NCI-H2227 (cell line): Measurements from ENCODE around the gene CPAMD8.
"Not testable (repeated sequence)": the region's sequence is repeated elsewhere in the genome, so short reads cannot be mapped to it uniquely, and the experiment has no call there.

Experiments
- DNase-seq: peaks from one replicate; lab custom pipeline; 2025; ENCODE audit not compliant: unreplicated experiment; lab: John Stamatoyannopoulos, UW

CPAMD8 gene

DNA sequence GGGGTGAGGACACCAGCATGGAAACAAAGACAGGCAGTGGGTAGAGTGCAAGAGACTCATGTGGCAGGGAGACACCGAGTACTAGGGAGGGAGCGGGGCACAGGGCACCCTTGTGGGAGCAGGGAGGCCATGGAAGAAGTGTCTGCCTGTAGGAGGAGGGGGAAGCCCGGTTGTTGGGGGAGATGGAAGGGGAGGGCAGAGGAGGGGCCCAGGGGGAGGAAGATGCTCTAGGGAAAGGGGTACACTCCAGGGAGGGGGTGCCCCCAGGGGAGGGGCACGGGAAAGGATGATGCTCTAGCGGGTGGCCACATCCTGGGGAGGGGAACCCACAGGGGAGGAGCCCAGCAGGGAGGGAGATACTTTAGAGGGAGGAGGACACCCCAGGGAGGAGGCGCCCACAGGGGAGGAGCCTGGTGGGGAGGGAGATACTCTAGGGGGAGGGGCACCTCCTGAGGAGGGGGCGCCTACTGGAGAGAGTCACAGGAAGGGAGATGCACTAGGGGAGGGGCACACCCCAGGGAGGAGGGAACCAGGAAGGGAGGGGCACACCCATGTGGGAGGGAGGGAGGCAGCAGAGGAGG lies 24.9 kb downstream of the CPAMD8 start:
- DNase-seq: no peak

DNA sequence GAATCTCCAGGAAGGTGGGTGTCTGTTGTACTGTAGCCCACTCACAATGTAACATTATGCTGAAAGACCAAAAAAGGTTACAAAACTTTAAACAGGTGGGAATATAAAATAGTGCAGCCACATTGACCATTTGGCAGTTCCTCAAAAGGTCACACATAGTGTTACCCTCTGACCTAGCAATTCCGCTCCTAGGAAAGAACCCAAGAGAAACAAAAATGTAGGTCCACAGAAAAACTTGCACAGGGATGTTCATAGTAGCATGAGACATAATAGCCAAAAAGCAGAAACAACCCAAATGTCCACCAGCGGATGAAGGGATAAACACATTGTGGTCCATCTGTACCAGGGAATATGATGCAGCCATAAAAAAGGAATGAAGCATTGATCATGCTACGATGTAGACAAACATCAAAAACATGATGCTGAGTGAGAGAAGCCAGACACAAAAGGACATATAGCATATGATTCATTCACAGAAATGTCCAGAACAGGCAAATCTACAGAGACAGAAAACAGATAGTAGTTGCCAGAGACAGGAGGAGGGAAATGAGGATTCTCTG lies 27.9 kb downstream of the CPAMD8 start:
- DNase-seq: no peak

DNA sequence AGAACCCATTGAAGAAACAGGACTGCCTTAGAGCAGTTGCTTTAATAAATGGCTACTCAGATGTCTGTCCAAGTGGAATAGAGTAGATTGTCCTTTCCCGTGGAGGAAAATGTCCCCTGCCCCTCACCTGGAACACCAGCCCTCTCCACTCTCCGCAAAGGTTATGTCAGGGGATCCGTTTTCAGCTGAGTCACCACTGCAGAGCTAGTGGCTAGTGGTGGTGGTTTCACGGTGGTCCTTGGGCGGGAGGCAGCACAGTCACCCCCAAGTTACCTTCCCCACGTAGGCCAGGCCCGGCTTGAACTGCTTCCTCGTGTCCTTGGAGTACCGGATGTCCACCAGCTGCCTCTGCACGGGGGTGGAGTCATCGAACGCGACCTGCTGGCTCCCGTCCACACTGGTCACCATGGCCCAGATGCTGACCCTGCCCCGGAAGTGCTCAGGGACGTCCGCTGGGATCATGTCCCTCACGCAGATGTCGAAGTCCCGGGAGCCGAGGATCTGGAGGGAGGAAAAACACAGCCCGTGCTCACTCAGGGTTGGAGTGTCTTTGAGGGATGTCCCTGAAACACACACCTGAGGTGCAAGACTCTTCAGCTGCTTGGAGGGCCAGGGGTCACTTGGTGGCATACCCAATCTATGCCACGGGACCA lies 29.6 kb downstream of the CPAMD8 start:
- not testable (repeated sequence) for DNase-seq

DNA sequence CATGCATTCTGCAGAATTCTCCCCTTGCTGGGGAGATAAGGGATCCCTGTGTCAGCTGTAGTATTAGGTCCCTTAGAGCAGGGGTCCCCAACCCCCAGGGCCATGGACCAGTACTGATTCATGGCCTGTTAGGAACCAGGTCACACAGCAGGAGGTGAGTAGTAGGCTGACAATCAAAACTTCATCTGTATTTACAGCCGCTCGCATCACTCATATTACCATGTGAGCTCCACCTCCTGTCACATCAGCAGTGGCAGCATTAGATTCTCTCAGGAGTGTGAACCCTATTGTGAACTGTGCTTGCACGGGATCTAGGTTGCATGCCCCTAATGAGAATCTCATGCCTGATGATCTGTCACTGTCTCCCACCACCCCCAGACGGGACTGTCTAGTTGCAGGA lies 37.9 kb downstream of the CPAMD8 start:
- no peak for DNase-seq

DNA sequence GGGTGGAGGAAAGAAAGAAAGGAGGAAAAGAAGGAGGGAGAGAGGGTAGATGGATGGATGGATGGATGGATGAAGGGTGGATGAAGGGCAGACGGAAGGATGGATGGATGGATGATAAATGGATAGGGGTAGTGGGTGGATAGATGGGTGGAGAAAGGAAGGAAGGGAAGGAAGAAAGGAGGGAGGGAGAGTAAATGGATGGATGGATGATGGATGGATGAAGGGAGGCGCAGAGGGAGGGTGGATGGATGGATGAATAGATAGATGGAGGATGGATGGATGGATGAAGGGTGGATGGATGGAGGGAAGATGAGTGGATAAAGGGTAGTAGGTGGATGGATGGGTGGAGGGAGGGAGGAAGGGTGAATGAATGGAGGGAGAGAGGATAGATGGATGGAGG lies 41.2 kb downstream of the CPAMD8 start:
- no peak for DNase-seq

DNA sequence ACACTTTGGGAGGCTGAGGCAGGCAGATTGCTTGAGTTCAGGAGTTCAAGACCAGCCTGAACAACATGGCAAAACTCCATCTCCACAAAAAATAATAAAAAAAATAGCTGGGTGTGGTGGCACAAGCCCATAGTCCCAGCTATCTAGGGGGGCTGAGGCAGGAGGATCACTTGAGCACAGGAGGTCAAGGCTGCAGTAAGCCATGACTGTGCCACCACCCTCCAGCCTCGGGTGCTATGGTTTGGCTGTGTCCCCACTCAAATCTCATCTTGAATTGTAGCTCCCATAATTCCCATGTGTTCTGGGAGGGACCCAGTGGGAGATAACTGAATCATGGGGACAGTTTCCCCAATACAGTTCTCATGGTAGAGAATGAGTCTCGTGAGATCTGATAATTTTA lies 44.0 kb downstream of the CPAMD8 start:
- not testable (repeated sequence) for DNase-seq

DNA sequence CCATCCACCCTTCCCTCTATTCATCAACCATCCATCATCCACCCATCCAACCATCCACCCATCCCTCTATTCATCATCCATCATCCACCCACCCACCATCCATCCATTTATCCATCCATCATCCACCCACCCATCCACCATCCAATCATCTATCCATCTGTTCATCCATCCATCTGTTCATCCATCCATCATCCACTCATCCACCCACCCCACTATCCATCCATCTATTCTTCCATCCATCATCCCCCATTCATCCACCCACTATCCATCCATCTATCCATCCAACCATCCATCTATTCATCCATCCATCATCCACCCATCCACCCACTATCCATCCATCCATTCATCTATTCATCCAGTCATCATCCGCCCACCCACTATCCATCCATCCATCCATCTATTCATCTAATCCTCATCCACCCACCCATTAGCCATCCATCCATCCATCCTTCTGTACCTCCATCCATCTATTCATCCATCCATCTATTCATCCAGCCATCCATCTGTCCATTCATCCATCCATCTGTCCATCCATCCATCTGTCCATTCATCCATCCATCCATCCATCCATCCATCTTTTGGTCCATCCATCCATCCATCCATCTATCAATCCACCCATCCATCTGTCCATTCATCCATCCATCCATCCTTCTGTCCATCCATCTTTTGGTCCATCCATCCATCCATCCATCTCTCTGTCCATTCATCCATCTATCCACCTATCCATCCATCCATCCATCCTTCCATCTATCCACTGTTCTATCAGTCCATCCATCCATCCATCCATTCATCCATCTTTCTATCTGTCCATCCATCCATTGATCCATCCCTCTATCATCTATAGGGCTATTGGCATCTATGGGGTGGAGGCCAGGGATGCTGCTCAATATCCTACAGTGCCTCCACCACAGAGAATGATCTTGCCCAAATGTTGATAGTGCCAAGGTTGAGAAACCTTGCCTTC lies 47.5 kb downstream of the CPAMD8 start:
- no peak for DNase-seq

DNA sequence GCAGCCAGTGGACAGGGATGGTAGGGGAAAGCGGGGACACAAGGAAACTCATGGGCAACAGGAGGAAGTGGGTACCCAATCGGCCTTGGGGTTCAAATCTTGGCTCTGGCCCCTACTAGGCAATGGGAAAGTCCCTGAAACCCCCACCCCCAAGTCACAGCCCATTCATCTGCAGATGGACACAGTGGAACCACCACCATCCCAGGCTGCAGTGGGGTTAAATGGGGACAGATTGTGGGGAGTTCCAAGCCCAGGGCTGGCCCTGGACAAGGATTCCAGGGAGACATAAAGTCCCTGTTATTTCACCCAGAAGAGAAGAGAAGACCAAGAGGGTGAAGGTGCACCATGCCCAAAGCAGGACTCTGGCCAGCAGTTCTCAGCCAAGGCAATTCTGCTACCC lies 48.5 kb downstream of the CPAMD8 start:
- no peak for DNase-seq

DNA sequence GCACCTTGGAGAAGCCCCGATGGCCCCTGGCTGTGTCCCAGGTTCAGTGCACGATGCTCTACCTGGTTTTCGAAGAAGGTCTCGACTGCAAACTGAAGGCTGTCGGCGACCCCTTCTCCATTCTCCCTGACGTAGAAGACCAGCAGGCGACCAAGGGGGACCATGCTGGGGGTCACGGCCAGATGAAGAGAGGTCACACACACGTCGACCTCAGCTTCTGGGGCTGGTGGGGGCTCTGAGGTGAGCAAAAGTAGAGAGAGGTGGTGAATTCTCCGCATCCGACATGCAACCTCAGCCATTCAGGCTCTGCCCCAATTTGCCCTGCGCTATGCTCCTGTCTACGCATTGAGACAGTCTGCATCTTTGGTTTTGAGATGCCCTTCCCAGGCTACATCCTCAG lies 49.3 kb downstream of the CPAMD8 start:
- DNase-seq: no peak

DNA sequence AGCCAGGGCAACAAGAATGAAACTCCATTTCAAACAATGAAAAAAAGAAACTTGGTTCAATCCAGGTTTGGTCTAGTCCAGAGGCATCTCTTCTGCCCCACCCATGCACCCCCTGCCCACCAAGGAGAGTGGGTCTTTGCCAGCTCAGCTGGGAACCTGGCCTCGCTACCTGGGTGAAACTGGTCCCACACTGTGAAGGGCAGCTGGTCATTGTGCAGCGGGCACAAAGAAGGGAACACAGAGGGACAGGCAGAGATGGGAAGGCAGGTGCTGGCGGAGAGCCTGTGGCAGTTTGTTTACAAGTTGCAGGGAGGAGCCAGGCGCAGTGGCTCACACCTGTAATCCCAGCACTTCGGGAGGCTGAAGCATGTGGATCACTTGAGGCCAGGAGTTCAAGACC lies 50.2 kb downstream of the CPAMD8 start:
- DNase-seq: no peak

DNA sequence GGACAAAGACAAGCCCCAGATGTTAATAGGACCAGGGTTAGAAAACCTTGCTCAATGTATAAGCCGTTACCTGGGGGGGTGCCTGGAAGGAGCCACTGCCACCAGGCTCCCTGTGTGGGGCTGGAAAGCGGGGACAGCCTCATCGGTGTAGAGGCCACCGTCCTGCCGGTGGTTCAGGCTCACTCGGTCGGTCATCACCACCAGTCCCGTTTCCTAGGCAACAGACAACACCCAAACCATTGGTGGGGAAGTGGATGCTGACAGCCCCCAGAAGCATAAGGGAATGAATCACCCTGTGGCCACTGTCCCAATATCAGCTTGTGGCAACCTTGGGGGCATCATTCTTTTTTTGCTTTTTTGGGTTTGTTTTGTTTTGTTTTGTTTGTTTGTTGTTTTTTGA lies 55.8 kb downstream of the CPAMD8 start:
- DNase-seq: no peak

DNA sequence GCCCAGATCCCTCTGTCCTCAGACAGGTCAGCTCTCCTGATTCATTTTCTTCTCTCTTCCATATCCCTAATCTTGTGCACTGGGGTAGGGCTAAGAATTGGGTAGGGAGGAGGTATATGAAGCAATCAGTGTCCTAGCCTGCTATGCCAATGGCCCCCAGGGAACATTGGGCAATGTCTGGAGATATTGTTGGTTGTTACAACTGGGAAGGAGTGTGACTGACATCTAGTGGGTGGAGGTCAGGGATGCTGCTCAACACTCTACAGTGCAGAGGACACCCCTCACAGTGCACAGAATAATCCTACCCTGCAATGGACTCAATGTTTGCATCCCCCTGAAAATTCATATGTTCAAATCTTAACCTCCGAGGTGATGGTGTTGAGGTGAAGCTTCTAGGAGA lies 57.5 kb downstream of the CPAMD8 start:
- DNase-seq: no peak

DNA sequence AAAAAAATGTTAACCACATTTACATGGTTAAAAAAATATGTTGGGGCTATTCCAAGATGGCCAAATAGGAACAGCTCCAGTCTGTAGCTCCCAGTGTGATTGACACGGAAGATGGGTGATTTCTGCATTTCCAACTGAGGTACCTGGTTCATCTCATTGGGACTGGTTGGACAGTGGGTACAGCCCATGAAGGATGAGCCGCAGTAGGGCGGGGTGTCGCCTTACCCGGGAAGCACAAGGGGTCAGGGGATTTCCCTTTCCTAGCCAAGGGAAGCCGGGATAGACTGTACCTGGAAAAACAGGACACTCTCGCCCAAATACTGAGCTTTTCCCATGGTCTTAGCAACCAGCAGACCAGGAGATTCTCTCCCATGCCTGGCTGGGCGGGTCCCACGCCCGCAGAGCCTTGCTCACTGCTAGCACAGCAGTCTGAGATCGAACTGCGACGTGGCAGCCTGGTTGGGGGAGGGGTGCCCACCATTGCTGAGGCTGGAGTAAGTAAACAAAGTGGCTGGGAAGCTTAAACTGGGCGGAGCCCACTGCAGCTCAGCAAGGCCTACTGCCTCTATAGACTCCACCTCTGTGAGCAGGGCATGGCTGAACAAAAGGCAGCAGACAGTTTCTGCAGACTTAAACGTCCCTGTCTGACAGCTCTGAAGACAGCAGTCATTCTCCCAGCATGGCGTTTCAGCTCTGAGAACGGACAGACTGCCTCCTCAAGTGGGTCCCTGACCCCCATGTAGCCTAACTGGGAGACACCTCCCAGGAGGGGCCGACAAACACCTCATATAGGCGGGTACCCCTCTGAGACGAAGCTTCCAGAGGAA lies 65.4 kb downstream of the CPAMD8 start:
- DNase-seq: not testable (repeated sequence)

DNA sequence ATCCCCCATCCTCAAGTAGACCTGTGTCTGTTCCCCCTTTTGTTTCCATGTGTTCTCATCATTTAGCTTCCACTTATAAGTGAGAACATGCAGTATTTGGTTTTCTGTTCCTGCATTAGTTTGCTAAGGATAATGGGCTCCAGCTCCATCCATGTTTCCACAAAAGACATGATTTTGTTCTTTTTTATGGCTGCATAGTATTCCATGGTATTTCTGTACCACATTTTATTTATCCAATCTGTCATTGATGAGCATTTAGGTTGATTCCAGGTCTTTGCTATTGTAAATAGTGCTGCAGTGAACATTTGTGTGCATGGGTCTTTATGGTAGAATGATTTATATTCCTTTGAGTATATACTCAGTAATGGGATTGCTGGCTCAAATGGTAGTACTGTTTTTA lies 68.3 kb downstream of the CPAMD8 start:
- not testable (repeated sequence) for DNase-seq

DNA sequence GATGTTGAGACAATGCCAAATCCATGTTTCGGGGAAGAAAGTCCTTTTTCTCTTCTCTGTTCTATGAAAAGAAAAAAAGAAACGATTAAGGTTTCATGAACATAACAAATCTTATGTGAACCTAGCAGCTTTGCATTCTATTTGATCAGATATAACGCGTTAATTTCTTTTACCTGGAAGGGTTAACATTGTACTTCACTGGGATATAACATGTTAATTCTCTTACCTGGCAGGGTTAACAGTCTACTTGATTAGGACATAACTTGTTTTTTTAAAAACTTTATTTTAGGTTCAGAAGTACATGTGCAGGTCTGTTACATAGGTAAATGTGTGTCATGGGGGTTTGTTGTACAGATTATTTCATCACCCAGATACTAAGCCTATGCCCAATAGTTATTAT lies 68.8 kb downstream of the CPAMD8 start:
- DNase-seq: no peak

DNA sequence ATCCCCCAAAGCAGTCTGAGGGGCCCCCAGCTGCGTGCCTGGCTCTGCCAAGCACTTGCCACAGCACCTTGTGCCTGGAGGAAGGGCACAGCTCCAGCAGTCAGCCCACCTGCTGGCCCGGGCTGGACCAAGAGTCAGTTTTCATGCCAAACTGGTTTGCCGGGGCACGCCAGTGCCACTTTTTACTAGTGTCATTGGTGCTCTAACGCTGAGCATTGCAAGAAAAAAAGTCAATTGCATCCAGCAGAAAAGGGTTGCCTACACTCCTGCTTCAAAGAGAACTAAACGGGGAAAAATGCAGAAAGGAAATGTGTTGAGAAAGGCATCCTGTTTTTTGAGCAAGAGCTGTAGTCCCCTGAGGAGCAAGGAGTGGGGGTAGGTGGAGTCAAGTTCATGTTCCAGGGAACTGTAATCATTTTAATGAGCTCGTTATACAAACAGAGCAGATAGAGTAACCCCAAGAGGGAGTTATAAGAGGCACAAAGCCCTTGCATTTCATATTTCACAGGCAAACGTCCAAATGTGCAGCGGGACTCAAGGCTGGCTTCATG lies 69.4 kb downstream of the CPAMD8 start:
- DNase-seq: no peak

DNA sequence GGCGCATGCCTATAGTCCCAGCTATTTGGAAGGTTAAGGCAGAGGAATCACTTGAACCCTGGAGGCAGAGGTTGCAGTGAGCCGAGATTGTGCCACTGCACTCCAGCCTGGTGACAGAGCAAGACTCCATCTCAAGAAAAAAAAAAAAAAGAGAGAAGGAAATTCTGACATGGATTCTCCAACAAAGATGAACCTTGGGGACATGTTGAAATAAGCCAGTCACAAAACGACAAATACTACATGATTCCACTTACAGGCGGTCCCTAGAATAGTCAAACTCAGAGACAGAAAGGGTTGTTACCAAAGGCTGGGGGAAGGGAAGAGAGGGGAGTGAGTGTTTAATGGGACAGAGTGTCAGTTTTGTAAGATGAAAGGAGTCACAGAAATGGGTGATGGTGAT lies 71.4 kb downstream of the CPAMD8 start:
- DNase-seq: no peak

DNA sequence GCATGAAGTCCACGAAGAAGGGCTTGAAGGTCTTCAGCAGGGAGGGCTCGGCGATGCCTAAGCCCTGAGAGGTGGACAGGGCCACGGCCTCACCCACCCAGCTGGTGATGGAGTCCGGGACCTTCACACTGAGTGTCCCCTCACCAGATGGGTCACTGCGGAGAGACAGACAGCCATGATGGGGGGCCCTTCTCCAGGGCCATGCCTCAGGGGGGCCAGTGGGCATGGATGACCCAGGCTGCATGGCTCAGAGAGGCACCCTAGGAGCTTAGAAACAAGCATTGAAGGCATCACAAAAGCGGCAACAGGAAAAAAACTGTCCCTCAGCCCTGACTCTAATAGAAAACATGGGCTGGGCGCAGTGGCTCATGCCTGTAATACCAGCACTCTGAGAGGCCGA lies 74.6 kb downstream of the CPAMD8 start:
- no peak for DNase-seq

DNA sequence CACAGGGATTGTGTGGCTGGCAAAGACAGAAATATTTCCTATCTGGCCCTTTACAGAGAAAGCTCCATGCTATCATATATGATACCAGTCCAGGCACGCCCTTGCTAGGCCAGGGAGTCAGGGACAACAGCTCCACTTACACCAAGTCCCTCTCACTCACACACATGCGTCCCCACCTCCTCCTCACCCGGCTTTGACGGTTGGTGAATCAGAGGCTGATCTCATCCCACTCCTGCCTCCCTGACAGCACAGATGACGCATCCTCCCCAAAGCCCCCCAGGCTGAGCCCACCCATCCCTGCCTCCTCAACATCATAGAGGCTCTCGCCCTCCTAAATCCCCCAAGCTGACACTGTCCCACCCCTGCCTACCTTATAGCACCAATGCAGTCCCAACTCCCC lies 75.1 kb downstream of the CPAMD8 start:
- DNase-seq: no peak

DNA sequence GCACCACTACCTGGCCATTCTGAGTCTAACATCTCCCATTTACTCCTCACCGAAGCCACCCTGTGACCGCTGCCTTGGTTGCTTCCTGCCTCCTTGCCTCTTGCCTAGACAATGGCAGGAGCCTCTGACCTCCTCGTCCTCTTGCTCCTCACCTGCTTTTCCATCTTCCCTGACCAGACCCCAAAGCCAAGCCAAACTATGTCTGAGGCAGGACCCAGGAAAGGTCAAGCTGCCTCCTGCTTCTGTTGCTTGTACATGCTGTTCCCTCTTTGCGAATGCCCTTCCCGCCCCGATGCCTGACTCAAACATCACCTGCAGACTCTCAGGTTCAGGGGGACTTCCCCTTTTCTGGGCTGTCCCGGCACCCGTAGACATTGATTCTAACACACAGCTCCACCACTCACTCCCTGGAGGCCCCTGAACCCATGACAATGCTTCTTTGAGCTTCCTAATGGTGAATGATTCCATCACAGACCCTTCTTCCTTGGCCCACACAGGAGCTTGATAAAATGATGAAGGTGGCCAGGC lies 77.0 kb downstream of the CPAMD8 start:
- DNase-seq: no peak
